AG10803 (cell line): Measurements from ENCODE around the gene C1S.
"Not testable (repeated sequence)": the region's sequence is repeated elsewhere in the genome, so short reads cannot be mapped to it uniquely, and the experiment has no call there.

Source experiments
- DNase-seq: peaks from one replicate; pipeline ENCODE4 v3.0.0; 2010; ENCODE audit warnings: low read depth
- H3K4me3 ChIP-seq: 2 replicates; pipeline ENCODE4 v1.5.1; 2011; ENCODE audit warnings: mild to moderate bottlenecking, low read length, control low read depth
- CTCF ChIP-seq: conservative IDR thresholded peaks from 2 replicates; pipeline ENCODE4 v1.5.1; 2011; ENCODE audit warnings: mild to moderate bottlenecking, low read length, control low read depth, inconsistent platforms

C1S gene

DNA sequence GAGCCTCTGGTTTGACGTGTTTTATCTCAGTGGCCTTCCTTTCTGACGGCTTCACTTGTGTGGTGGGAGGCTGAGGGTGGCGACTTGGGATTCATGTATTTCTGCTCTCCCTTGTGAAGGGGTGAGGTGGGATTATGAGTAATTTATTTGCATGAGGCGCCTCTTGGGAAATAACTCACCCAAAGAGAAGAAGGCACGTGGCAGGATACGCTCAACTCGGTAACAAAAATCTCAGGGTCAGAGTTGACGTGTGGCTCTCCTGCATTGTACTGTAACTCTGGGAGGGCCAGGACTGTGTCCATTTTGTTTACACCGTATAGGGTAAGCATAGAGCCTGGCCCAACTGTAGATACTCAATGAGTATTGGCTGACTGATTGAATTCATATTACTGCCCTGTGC is 14.6 kb upstream of the C1S start:
- DNase-seq = no peak
- H3K4me3 ChIP-seq = no peak overlapping the region
- no peak for TF ChIP-seq CTCF

- DNase-seq = no peak
- no peak overlapping the region for H3K4me3 ChIP-seq
- TF ChIP-seq CTCF = no peak
These were observed 14.0 kb upstream of the C1S start for GRCh38 chr12:7046383-7047105.

DNA sequence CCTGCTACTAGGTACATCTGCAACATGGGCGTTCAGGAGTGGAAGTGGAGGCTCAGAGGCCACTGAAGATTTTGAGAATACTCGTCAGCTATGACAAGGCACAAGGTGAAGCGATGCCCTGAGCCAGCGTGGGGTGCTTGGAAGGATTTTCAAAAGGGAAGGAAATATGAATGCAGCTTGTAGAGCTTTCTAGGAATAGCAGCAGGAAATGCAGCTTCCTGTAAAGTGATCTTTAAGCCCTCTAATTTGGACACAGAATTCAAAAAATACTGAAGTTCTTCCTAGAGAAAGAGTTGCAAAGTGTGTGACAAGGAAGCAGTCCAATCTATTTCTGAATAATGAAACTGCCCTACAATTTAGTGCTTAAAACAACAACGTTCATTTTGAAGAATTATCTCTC is 13.2 kb upstream of the C1S start:
- H3K4me3 ChIP-seq = no peak overlapping the region
- no peak for TF ChIP-seq CTCF
- no peak for DNase-seq

GRCh38 chr12:7049445-7049951 is 11.0 kb upstream of the C1S start:
- DNase-seq, H3K4me3 ChIP-seq: not testable (repeated sequence)

- not testable (repeated sequence) for DNase-seq, H3K4me3 ChIP-seq
These were observed 10.5 kb upstream of the C1S start for GRCh38 chr12:7049973-7050372.

- no peak for TF ChIP-seq CTCF
- DNase-seq = no peak
- H3K4me3 ChIP-seq = no peak overlapping the region
These were observed 5.6 kb upstream of the C1S start for GRCh38 chr12:7054925-7055324.

DNA sequence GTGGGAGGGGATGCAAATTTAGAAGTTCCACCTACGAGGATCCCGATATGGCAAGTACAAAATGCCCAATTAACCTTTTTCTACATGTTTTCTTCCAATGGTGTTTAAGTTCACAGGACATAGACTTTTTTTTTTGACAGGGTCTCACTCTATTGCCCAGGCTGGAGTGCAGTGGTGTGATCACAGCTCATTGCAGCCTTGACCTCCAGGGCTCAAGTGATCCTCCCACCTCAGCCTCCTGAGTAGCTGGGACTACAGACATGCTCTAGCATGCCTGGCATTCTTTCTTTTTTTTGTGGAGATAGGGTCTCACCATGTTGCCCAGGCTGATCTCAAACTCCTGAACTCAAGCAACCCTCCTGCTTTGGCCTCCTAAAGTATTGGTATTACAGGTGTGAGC is 4.8 kb upstream of the C1S start:
- H3K4me3 ChIP-seq, DNase-seq: not testable (repeated sequence)

DNA sequence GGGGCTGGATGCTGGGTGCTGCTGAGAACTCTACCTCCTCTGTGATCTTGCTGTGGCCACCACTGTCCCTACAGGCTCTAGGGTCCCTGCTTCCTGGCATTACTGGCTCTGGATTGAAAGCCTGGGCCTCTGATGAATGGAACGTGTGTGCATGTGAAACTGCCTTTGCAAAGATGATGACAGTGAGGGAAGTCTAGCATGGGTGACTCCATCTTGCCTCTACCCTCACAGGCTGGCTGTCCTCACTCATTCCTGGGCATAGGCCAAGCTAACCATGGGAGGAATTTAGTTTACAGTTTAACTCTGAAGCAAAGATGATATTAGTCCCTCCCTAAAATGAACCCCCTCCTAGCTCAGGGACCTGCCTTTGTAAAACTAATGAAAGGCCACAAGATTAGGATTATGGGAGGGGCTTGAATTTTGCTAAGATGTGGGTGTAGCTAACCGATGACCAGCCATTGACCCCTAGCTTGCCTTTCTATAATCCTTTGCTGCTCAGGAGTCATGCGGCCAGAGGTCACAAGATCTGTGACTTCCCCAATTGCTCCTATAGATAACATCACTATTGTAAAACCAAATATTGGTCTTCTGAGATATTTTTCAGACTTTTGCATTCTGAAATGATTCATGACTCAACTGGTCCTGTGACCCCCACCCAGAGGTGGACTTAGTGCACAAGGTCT is 2.2 kb upstream of the C1S start:
- DNase-seq = no peak
- no peak for TF ChIP-seq CTCF

More for the DNA sequence above, 2.2 kb upstream of the C1S start:
- H3K4me3 ChIP-seq = no peak overlapping the region
